HS-5 (cell line): ENCODE measurements around the gene KCNC4.

Source experiments
- DNase-seq: peaks from one replicate; pipeline ENCODE4 v3.0.0-alpha.2; 2012; ENCODE audit warnings: low read depth

Gene KCNC4

DNA sequence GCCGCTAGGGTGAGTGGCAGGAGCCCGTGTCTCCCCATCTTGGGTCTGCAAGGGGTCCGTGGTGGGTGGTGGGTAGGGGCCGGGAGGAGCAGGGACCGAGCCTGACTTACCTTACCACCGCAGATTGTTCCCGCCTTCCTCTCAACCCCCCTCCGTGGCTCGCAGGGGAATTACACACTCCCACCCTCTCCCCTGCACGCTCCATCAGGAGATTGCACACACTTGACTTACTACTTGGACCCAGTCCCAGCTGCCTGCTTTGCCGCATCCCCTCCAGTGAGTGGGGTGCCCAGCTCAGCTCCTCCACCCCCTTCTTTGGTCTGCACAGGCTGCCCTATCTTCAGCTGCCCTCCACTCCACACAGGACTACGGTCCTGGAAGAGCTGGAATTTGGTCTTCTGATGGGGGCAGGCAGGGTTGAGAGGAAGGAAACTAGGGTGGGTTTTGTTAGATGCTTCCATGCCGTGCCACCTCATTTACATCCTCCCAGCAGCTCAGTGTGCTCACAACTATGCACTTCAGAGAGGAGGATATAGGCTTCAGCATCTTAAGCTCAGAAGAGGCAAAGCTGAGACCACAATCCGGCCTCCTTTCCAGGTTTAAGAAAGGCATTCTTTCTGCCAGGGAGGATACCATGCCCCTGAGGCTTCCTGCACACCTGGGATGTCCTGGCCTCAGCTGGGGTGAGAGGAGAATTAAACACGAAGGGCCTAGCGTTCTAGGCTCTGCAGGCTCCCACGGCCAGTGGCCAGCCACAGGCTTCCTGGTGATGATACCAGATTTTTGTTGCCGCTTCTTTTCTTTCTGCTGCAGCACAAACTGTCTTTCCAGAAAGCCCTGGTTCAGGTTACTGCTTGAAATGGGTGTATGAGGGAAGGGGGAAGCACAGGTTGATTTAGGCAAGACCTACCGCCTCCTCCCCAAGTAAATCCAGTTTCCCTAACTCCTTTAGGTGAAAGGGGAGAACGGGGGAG, 2.3 kb downstream of the KCNC4 start:
- DNase-seq: no peak

DNA sequence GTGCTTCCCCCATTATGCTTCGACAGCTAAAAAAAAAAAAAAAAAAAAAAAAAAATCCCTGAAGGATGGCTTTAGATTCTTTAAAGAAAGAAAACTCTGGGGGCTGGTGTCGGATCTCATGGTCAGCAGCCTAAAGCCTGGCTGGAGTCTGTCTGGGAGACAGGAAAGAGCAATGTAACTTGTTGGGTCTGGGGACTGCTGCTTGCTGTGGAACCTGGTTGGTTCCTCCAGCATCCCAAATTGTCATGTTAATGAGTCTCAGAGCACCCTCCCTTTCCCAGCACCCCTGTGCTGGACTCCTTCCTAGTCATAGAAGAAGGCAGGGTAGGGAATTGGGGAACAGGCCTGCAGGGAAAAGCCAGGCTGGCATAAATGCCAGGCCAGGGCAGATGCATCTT, 3.0 kb downstream of the KCNC4 start:
- no peak for DNase-seq

DNA sequence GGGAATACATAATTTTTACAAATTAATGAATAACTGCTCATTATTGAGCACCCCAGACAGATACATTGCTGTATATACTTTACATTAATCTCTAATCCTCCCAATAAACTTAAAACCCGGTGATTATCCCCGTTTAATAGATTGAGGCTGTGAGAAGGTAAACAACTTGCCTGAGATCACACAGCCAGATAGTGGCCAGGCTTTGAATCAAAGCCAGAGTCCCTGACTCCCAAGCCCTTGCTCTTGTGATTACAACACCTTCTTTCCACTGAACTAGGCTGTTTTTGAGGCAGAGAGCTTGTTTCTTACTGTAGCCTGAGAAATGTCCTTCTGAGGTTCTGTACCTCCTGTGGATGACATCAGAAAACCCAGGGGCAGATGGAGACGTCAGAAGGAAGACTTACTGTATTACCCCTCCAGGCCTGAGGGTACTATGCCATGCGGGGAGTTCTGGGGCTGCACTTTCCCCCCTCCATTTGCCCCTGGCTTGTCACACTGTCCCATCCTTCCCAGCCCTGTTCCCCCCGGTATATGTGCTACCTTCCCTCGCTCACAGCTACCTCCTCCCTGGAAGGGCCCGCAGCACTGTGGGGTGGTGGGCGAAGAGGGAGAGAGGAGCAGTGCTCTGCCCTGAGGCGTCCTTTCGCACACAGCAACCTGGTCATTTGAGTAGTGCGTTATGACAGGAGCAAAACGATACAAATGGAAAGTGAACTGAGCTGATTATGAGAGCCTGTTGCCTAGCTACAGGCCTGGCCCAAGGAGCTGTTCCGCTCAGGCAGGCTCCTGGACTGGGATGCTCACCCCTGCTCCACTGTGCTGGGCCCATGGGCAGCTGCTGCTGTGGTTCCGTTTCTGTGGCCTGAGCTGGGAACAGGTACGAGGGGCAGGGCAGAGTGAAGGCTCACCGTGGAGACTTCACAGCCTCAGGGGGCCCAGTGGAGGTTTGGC, 4.6 kb downstream of the KCNC4 start:
- DNase-seq: no peak

DNA sequence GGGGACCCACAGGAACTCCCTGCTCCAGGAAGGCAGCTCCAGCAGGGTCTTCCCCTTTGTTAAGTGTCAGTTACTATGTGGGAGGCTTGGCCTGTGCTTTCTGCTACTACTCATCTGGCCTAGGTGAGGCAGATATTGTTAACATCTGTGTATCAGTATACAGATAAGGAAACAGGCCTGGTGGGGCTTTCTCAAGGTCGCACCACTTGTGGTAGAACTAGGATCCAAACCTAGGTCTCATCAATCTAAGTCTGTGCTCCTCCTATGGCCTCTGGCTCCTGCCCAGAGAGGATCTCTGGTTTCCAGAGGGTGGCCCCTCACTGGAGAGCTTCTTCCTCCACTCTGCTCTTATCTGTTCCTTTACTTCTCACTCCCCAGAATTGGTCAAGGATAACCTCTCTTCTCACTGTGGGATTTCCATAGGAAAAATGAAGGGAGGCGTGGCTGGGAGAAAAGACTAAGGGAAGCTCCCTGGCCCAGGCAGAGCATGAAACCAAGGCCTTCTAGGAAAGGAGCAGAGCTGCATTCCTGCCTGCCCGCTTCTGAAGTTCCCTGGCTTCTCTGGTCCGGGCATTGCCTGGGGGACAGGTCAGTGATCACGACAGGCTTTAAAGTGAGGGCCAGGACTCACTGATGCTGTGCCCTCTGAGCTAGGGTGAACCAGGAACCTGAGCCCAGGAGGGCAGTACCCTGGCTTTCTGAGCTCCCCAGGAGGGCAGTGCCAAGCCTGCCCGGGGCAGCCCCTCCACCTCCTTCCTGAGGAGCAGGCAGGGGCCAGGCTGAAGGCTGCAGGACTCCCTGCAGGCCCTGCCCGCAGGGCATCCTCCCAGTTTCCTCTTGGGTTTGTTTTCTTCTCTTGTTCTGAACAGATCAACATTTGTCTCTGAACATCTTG, 5.8 kb downstream of the KCNC4 start:
- DNase-seq: no peak

DNA sequence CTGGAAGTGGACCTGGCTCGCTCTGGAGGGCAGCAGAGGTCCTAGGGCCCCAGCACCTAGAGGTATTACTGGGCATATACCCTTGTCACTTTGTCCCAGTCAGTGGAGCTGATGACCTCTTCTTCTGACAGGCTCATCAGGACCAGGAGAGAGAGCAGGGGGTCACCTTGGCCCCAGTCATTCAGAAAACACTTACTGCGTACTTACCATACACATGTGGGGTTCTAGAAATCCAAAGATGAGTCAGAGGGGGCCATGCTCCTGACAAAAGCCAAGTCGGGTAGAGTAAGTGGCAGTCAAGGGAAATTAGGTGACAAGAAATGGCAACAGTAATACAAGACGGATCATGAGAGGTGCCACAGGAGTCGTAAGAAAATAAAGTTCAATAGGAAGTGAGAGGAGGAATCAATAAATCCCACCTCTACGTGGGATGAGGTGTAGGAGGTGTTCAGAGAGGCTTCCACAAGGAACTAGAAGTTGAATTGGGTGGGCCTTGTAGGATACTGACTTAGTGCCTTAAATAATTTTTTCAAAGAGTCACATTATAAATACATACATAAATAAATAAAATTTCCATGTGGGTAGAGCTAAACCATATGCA, 6.8 kb downstream of the KCNC4 start:
- DNase-seq: no peak

DNA sequence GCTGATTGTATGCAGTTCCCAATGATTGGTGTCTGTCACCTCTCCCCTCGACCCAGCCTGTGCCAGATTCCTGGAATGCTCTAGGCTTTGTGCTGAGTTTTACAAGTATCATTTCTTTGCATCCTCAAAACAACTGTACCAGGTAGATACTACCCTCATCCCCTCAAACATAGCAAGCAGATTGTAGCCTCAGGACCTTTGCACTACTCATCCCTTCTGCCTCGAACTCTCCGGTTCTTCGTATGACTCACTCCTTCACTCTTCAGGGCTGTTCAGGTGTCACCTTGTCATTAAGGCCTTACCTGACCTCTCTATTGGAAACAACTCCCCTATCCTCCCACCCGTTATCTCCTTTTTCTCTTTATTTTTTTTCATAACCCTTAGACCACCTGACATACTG, 8.0 kb downstream of the KCNC4 start:
- DNase-seq: no peak

DNA sequence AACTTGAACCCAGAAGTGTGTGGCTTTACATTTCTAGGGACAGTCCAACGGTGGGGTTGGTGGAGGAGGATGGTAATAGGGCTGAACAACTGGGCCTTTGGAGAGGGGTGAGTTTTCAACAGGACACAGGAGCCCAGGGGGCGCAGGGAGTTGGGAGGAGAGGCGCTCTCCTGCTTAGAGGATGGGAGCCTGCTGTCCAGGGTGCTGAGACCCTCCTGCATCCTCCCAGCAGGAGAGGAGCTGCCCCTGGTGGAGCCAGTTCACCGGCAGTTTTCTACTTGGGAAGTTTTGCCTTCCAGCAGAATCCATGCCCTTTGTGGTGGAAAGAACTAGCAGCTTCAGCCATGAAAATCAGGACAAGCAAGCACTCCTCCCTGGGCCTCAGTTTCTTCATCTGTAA, 8.6 kb downstream of the KCNC4 start:
- no peak for DNase-seq

DNA sequence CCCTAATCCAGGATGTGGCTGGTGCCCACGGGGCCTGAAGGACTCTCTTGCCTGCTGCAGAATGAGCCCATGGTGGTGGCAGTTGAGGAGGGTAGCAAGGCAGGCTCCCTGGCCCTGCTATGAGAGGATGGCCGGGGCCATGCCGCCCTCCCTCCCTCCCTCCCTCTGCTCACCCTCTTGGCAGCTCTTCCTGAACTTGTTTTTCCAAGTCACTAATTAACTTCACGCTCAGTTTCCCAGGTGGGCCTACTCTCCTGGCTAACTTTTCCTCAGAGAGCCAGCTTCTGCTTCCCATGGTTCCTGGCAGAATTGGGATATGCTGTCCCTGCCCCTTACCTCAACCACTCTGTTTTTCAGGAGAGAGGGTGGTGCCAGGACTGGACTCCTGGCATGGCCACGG, 10.2 kb downstream of the KCNC4 start:
- no peak for DNase-seq

DNA sequence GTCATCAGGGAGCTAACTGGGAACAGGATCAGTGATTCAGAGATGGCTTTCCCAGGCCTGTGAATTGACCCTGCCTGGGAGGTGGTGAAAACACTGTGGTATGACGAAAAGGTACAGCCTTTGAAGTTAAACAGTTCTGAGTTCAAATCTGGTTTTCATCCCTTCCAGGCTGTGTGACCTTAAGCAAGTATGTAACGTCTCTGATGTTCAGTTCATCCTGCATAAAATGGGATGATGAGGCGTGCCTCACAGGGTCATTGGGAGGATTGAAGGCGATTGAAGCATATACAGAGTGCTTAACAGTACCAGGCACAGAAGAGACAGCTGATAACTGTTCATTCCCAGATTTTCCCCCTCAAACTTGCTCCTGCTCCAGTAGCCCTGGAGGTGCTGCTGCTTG, 11.0 kb downstream of the KCNC4 start:
- DNase-seq: no peak

DNA sequence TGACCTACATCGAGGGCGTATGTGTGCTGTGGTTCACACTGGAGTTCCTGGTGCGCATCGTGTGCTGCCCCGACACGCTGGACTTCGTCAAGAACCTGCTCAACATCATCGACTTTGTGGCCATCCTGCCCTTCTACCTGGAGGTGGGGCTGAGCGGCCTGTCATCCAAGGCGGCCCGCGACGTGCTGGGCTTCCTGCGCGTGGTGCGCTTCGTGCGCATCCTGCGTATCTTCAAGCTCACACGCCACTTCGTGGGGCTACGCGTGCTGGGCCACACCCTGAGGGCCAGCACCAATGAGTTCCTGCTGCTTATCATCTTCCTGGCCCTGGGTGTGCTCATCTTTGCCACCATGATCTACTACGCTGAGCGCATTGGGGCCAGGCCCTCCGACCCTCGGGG, 13.0 kb downstream of the KCNC4 start:
- no peak for DNase-seq

DNA sequence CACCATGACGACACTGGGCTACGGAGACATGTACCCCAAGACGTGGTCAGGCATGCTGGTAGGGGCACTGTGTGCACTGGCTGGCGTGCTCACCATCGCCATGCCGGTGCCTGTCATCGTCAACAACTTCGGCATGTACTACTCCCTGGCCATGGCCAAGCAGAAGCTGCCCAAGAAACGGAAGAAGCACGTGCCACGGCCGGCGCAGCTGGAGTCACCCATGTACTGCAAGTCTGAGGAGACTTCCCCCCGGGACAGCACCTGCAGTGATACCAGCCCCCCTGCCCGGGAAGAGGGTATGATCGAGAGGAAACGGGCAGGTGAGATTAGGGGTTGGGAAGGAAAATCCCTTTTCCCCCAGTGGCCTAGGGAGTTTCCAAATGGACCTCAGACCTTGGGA, 13.5 kb downstream of the KCNC4 start:
- no peak for DNase-seq

DNA sequence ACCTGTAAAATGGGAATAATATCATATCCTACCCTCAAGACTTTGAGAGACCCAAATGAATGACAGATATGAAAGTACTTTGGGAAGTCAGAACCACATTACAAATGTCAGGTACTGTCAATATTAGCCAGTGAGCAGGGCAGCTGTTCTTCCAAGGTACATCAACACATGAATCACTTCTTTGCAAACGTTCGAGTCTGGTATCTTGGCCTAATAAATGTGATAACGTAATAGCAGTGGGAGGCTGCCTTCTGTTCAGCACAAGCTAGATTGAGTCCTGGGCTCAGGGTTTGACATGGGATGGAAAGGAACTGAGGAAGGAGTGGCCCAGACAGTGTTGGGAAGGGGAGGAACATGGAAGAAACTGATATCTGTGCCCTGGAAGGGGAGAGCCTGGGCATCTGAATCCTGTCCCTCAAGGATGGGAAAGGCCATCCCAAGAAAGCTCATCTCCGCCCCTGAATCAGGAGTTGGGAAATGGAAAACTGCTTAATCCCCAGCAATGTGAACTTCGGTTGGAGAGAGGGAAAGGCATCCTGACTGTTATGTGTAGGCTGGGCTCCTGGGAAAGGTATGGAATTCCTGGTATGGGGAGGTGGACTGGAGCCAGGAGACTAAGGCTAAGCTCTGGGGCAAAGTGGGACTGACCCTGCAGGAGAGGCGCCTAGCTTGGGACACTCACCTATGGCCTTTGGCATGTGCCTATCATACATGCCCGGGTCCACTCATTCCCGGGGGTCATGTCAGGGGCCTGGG, 14.3 kb downstream of the KCNC4 start:
- DNase-seq: no peak

DNA sequence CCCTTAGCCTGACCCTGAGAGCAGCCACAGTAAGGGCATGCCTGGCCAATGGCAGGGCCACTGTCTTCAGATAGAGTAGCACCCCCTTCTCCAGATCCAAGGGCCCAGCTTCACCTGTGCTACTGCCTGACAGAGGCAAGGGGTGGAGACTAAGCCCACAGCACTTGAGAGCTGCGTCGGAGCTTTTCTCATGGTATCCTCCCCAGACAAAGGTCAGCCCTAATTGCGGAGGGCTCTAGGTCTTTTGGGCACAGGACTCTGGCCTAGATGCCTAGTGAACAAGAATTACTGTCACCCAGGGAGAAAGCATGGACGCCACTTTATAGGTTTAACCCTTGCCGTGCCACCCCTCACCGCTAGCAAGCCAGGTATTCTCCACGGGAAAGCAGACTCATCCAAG, 15.1 kb downstream of the KCNC4 start:
- DNase-seq: no peak

DNA sequence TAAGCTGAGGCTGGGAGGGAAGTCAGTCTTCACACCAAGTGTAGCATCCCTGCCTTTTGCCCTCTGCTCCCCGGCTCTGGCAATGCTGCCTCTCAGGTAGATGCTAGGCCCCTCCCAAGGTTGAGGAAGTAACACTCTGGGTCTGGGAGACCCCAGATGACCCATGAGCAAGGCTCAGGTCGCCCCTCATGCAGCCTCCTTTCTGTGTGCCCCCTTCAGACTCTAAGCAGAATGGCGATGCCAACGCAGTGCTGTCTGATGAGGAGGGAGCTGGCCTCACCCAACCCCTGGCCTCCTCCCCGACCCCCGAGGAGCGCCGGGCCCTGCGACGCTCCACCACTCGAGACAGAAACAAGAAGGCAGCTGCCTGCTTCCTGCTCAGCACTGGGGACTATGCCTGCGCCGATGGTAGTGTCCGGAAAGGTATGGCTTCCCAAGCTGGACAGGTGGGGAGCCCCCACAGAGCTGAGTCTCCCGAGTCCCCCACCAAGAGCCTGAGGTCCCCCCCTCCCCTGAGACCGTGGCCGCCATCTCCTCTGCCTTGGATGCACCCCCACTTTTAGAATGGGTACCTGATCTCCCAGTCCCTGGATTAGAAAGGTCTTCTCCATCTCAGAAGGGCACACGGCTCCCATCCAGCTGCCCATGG, 15.8 kb downstream of the KCNC4 start:
- DNase-seq: no peak

DNA sequence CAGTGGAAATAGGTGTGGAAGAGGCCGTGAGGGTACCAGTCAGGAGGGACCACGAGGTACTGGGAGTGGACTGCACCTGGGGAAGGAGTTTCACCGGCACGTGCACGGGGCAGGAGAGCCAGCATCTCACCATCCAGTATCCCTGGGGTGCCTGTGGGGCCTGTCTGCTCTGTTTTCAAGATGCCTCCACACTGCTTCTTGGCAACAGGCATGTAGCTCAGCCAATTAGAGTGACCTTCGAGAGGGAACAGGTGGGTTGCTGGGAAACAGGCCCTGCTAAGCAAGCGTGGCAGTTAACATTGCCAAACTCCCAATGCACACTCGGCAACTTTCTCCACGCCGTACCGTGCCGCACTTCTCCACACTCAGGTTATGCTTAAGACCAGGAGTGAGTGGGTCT, 17.7 kb downstream of the KCNC4 start:
- no peak for DNase-seq

DNA sequence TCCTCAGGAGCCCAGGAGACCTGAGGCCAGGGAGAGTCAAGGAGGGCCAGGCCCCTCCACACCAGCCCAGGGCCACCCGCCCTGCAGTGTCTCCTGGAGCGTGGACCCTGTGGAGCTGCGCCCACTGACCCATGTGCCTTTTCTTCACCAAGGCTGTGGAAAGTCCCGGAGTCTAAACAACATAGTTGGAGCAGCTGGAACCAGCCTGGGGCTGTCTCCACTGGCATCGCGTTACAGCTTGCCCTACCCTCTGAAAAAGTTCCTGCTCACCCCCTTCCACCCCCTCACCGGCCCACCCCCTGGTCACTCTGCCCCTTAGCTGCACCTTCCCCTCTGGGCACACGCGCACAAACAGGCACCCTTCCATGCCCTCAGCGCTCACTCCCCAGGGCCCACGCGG, 18.3 kb downstream of the KCNC4 start:
- DNase-seq: no peak

DNA sequence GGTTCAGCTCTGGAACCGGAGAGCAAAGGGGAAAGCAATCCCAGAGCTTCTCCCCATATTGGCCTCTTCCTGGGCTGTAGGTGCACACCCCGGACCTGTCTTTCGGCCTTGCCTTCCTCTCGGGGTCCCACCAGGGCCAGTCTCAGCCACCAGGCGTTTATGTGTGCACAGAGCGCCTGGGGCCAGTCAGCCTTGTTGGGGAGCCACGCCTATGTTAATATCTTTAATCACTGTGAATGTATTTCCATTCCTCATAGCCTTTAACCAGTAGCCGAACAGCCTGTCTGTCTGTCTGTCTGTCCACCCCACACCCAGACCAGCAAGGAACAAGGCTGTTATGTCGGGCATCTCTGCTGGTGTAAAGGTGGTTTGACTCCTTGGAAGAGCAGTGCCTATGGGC, 18.8 kb downstream of the KCNC4 start:
- DNase-seq: no peak

DNA sequence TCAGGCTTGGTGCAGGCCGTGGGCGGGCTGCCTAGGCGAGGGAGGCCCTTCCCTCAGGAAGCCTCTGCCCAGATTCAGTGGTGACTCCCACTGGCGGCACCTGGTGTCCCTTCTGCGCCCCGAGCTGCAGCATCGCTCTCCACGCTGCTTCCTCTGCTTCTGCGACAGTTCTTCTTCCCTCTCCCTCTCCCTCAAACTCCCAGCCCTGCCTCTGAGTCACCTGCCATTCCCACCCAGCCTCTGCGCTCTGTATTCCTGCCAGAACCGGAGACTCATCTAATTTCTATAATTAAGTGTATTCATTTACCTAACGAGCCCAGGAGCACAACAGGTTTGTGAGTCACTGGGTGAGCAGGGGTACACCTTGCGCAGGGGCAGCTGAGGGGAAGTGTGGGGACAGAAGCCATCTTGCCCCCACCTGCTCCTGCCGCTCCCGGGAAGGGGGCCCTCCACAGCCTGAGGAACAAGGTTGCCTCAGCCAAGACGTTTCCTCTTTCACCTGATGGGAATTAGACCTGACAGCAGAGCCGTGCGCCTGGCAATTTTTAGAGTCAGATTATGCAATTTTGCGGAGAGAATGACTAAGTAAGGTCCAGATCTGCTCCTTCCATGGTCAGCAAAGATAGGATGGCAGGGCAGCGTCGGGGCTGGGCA, 19.4 kb downstream of the KCNC4 start:
- DNase-seq: no peak

DNA sequence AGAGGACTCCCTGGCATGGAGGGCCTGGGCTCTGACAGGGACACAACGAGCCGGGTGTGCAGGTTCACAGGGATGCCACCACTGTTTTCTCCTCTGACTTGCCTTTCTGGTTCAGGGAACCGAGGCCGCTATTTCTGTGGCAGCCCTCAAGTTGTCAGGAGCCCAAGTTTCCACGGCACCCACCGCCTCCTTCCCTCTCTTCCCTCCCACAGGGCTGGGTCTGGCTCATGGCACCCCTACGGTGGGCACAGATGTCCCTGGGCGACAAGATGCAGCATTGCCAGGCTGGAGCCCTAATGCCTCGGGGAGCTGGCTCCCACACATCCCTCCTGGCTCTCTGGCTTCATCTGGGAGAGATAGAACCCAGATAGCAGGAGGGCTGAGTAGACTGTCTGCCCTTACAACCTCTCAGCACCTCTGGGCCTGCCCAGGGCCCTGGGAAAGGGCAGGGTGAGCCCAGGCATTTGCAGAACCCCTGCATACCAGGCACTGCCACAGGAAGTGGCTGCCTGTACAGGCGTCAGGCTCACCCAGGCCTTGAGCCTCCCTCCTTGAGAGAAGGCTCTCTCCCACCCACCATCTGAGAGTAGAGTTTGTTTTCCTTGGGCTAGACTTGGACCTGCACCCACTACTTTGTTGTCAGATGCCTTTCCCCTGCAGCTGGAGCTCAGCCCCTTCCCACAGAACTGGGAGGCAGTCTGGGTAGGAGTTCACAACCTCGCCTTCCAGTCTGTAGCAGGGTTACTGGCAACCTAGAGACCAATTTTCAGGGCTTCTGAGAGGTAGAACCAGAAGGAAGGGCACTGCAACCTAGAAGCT, 20.5 kb downstream of the KCNC4 start:
- no peak for DNase-seq
